ENCODE measurements around the gene WDR70.
"Not testable (repeated sequence)": the region's sequence is repeated elsewhere in the genome, so short reads cannot be mapped to it uniquely, and the experiment has no call there.

Gene WDR70

DNA sequence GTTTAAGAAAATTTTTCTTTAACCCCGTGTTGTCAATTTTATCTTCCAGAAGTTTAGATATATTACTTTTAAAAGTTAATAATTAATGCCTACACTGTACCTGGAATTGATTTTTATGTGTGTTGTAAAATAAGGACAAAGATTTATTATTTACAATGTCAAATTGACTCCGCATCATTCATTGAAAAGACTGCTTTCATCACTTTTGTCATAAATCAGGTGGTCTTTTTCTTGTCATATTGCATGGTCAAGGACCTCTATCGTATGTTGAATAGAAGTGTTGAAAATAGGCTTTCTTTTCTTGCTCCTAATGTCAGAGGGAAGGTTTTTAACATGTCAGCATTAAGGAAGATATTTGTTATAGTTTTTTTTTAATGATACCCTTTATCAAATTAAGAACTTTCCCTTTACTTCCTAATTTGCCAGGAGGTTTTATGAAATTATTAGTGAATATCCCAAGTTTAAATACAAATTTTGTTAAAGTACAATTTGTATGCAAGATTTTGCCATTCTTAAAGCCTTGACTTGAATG is 92.6 kb downstream of the WDR70 start:
- TF ChIP-seq, protein P1, sequence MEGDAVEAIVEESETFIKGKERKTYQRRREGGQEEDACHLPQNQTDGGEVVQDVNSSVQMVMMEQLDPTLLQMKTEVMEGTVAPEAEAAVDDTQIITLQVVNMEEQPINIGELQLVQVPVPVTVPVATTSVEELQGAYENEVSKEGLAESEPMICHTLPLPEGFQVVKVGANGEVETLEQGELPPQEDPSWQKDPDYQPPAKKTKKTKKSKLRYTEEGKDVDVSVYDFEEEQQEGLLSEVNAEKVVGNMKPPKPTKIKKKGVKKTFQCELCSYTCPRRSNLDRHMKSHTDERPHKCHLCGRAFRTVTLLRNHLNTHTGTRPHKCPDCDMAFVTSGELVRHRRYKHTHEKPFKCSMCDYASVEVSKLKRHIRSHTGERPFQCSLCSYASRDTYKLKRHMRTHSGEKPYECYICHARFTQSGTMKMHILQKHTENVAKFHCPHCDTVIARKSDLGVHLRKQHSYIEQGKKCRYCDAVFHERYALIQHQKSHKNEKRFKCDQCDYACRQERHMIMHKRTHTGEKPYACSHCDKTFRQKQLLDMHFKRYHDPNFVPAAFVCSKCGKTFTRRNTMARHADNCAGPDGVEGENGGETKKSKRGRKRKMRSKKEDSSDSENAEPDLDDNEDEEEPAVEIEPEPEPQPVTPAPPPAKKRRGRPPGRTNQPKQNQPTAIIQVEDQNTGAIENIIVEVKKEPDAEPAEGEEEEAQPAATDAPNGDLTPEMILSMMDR (IDR thresholded peaks at IDR 0.05; ENCODE audit: control insufficient read depth, extremely low read depth, insufficient read depth), result no peak
- no peak overlapping the region for H3K4me3 ChIP-seq (ENCODE audit: low read depth, low read length)
- no peak for DNase-seq (ENCODE audit: low read depth)

DNA sequence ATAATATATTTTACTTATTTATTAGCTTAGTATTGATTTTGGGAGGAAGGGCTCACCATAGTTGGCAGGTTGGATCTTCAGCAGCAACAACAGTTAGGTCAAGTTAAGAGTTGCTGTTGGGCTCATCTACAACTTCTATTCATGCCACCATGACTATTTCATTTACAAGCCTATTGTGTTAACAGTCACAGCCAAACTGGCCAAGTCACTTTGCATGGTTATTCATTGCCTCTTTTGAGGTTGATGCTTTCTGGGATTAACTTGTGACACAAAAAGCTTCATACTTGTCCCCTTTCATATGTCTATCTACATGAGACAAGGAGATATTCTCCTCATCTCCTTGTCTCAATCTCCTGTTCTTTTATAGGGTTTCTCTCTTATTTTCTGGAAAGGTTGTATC is 98.3 kb downstream of the WDR70 start:
- TF ChIP-seq, protein P1 (IDR thresholded peaks at IDR 0.05; ENCODE audit: control insufficient read depth, extremely low read depth, insufficient read depth), result no peak
- no peak for DNase-seq (ENCODE audit: low read depth)
- H3K4me3 ChIP-seq (ENCODE audit: low read depth, low read length), result no peak overlapping the region

DNA sequence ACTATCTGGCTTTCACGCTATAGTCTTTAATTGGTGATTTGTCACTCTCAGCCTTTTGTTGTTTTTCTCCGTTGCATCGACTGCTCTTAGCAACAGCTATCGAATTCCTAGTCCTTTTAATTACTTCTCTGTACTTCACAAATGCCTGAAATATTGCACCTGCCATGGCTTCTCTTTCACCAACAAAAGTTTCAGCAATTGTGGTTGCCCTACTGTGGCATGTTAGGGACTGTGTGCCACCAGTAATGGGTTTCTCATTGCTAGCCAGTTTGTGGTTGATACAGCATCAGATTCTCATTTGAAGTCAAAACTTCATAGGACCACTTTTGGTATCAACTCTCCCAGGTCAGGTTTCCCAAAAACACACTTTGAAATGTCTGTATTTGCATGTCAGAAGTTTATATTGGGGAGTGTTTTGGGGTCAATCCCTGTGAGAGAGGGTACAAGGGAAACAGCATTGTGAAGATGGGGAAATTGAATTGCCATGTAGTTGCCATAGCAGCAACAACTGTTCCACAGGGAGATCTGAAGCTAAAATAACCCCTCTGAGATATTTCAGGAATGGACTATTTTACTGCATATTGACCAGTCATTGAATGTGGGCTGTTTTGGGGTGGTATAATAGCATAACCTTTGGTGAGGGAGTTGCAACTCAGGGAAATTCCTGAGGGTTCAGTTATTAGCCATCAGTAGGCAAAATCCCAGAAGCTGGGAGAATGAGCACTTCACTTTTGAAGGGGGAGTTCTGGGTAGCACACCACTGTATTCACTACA is 99.2 kb downstream of the WDR70 start:
- H3K4me3 ChIP-seq (ENCODE audit: low read depth, low read length), result no peak overlapping the region
- DNase-seq (ENCODE audit: low read depth), result no peak
- TF ChIP-seq, protein P1 (IDR thresholded peaks at IDR 0.05; ENCODE audit: control insufficient read depth, extremely low read depth, insufficient read depth), result no peak

DNA sequence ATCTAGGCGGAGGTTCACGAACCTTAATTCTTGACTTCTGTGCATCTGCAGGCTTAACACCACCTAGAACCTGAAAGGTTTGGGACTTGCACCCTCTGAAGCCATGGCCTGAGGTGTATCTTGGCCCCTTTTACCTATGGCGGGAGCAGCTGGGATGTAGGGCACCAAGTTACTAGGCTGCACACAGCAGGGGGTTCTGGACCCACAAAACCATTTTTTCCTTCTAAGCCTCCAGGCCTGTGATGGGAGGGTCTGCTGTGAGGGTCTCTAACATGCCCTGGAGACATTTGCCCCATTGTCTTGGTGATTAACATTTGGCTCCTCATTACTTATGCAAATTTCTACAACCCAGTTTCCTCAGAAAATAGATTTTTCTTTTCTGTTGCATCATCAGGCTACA is 102.3 kb downstream of the WDR70 start:
- not testable (repeated sequence) for H3K4me3 ChIP-seq (ENCODE audit: low read depth, low read length); DNase-seq (ENCODE audit: low read depth)

DNA sequence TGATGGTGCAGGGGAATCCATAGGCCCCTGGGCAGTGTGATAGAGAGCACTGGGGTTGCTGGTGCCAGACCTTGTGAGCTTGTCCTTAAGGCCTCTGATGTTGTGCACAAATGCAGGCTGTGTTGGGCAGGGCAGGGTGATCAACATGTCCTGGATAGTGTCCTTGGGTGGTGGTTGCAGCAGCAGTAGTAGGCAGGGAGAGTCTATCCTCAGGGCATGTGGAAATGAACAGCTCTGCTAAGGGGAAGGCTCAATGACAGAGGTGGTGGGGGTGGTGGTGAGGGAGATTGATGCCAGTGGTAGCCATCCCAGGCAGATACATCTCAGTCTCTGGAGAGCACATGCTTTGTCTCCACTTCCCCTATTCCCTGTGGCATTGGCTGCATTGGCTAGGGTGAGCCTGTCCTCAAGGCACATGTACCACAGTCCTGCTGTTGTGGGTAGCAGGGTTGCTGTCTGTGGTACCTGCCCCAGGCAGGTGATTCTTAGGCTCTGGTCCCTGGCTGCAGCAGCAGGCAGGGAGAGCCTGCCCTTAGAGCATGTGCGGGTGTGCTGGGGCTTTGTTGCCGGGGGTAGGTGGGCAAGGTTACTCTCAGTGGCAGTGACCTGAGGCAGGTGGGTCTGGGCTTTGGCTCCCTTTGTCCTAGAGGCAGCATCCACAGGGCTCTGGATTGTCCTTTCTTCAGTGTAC is 111.1 kb downstream of the WDR70 start:
- TF ChIP-seq, protein P1 (IDR thresholded peaks at IDR 0.05; ENCODE audit: control insufficient read depth, extremely low read depth, insufficient read depth), result no peak

DNA sequence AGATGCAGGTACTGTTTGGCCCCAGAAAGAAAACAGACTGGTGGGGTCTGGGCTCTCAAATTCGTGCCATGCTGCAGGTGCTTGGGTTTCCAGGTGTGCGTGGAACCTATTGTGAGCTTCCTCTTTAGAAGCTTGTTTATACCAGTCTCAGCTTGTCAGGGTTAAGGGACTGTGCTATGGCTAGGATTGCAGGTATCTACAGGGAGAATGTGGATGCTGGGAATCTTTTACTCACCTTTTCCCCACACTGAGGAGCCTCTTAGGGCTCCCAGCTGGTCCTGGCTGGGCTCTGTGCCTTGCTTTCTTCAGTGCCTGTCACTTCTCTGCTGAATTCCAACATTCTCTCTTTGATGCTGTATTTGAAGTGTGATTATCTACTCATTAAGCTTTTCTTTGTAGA is 111.8 kb downstream of the WDR70 start:
- TF ChIP-seq, protein P1 (IDR thresholded peaks at IDR 0.05; ENCODE audit: control insufficient read depth, extremely low read depth, insufficient read depth), result no peak
- no peak for DNase-seq (ENCODE audit: low read depth)
- H3K4me3 ChIP-seq (ENCODE audit: low read depth, low read length), result no peak overlapping the region

More for the DNA sequence above, 111.1 kb downstream of the WDR70 start:
- DNase-seq (ENCODE audit: low read depth), result no peak
- no peak overlapping the region for H3K4me3 ChIP-seq (ENCODE audit: low read depth, low read length)

DNA sequence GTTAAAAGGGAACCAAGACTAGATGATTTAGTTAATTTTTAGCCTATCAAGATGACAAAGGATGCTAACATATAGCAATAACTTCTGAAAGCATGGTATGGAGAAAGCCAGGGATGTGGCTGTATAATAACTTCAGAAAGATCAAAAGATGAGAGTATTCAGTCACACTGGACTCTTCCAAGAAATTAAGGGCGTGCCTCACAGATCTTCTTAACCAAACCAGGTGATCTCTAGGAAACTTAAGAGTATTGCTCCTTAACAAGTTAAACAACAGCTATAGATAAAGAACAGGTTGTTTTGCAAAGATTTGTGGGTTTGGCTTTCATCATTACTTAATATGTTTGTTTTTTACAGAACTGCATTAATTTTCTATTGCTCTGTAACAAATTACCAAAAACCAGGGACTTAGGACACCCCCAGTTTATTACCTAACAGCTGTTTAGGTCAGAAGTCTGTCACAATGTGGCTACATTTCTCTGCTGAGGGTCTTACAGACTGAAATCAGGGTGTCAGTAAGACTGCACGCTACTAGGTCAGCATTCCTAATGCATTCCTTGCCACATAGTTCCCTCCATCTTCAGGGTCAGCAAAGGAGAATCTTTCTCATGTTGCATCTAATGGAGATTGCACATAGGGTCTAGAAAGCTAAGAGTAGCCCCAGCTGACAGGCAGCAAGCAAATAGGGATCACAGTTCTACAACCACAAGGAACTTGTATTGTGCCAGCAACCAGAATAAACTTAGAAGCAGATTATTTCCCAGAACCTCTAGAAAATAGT is 113.8 kb downstream of the WDR70 start:
- H3K4me3 ChIP-seq (ENCODE audit: low read depth, low read length), result no peak overlapping the region
- no peak for DNase-seq (ENCODE audit: low read depth)
- TF ChIP-seq, protein P1 (IDR thresholded peaks at IDR 0.05; ENCODE audit: control insufficient read depth, extremely low read depth, insufficient read depth), result no peak
